Thyroid gland (tissue), 4 donors: ENCODE data around the gene CNTN5. TPM values are rescaled to one million over a fixed set of nuclear protein-coding genes. Genes with fewer than 3 reads are reported as not detected.

Experiments used
- DNase-seq, 2 donors: peaks; one replicate each; pipeline ENCODE4 v3.0.0-alpha.2; 2019
- H3K27ac ChIP-seq, 3 donors: fragments of 200-600 bp; sonication (generic); 1 replicate in 2 of 3; 2 replicates in 1 of 3; pipeline ENCODE4 v1.5.1; 2016 to 2019; ENCODE audit warnings: mild to moderate bottlenecking in 1 of 3, moderate library complexity in 1 of 3
- H3K27me3 ChIP-seq: fragments of 200-600 bp; sonication (generic); one replicate; pipeline ENCODE4 v1.5.1; 2019
- H3K36me3 ChIP-seq, 2 donors: fragments of 200-600 bp; sonication (generic); one replicate each; pipeline ENCODE4 v1.5.1; 2016 to 2019
- H3K4me1 ChIP-seq, 2 donors: fragments of 200-600 bp; sonication (generic); one replicate each; pipeline ENCODE4 v1.5.1; 2017 to 2019
- H3K4me3 ChIP-seq, 3 donors: fragments of 200-600 bp; sonication (generic); replicated peaks in 1 of 3; 1 replicate in 2 of 3; 2 replicates in 1 of 3; pipeline ENCODE4 v1.5.1; 2016; ENCODE audit warnings: mild to moderate bottlenecking in 1 of 3
- H3K9me3 ChIP-seq: fragments of 200-600 bp; sonication (generic); one replicate; pipeline ENCODE4 v1.5.1; 2017
- CTCF ChIP-seq, 6 experiments: fragments of 200-600 bp in 3 of 6; fragments of 450-650 bp in 3 of 6; sonication (generic) in 3 of 6; IDR thresholded peaks; one replicate each; pipeline ENCODE4 v1.5.1; 2016 to 2019; ENCODE audit warnings: antibody characterized with exemption in 6 of 6, mild to moderate bottlenecking in 2 of 6, inconsistent platforms in 1 of 6, moderate library complexity in 1 of 6
- POLR2A ChIP-seq, 2 donors: fragments of 450-650 bp; IDR thresholded peaks; one replicate each; pipeline ENCODE4 v1.6.1; 2017; ENCODE audit warnings: antibody characterized with exemption in 2 of 2, mild to moderate bottlenecking in 2 of 2, moderate library complexity in 1 of 2
- WGBS, 2 donors: methylation state at CpG; one replicate each; pipeline ENCODE4 v1.1.5; 2017; 5-methylcytosine and 5-hydroxymethylcytosine counted together
- intact Hi-C: fragments of 100-400 bp; cut with DNase I; formaldehyde crosslinking; loops from one replicate; pipeline ENCODE4 v1.15.1; 2023
- total RNA-seq, 4 donors: library from RNA; depleted of rRNA; stranded (reverse); fragments of >200 nt; gene quantifications; one replicate each; pipeline ENCODE4 v1.2.3, GENCODE V29; 2016

CNTN5 gene
- total RNA-seq, 4 donors from 2014 or later: 1.9 to 14.3 (median 12.0) TPM

- Histone ChIP-seq H3K9me3 (no peaks in the 10 kb centered on the region), H3K4me1 (no peaks in the 10 kb centered on the region), H3K27ac (no peak overlapping the region), H3K27me3 (no peaks in the 10 kb centered on the region), H3K36me3 (no peaks in the 10 kb centered on the region), H3K4me3 (no peak overlapping the region)
- intact Hi-C loops: no loop called here
- no peak for DNase-seq
- WGBS, 2 donors: 72 to 73% methylated on average over 1 of the region's 1 CpG
- no peak for TF ChIP-seq POLR2A (IDR thresholded peaks at IDR 0.05)
- no peak for TF ChIP-seq CTCF (IDR thresholded peaks at IDR 0.05)
Measured at GRCh38 chr11:99037057-99037456, 16.3 kb downstream of the CNTN5 start.

- no peak for DNase-seq
- H3K9me3 ChIP-seq: no peaks in the 10 kb centered on the region
- H3K27ac ChIP-seq: no peak overlapping the region
- intact Hi-C loops: no loop called here
- no peak overlapping the region for H3K4me3 ChIP-seq
- 98 to 100% methylated on average over 1 of the region's 1 CpG for WGBS, 2 donors
- H3K36me3 ChIP-seq: no peaks in the 10 kb centered on the region
- no peaks in the 10 kb centered on the region for H3K4me1 ChIP-seq
- no peaks in the 10 kb centered on the region for H3K27me3 ChIP-seq
- no peak for TF ChIP-seq POLR2A (IDR thresholded peaks at IDR 0.05)
- TF ChIP-seq CTCF (IDR thresholded peaks at IDR 0.05): no peak
Measured at GRCh38 chr11:99063331-99063730, 42.6 kb downstream of the CNTN5 start.

GRCh38 chr11:99065121-99065520, 44.4 kb downstream of the CNTN5 start:
- H3K4me3 ChIP-seq: no peak overlapping the region
- H3K4me1 ChIP-seq: no peaks in the 10 kb centered on the region
- H3K27me3 ChIP-seq: no peaks in the 10 kb centered on the region
- H3K36me3 ChIP-seq: no peaks in the 10 kb centered on the region
- intact Hi-C loops: no loop called here
- H3K9me3 ChIP-seq: no peaks in the 10 kb centered on the region
- TF ChIP-seq CTCF (IDR thresholded peaks at IDR 0.05): no peak
- TF ChIP-seq POLR2A (IDR thresholded peaks at IDR 0.05): no peak
- no peak for DNase-seq
- H3K27ac ChIP-seq: no peak overlapping the region

GRCh38 chr11:99066618-99067317, 46.0 kb downstream of the CNTN5 start:
- WGBS, 2 donors: 82 to 89% methylated on average over 2 of the region's 2 CpGs
- TF ChIP-seq CTCF (IDR thresholded peaks at IDR 0.05): no peak
- no peak for TF ChIP-seq POLR2A (IDR thresholded peaks at IDR 0.05)
- intact Hi-C loops: no loop called here

GRCh38 chr11:99068832-99069231, 48.1 kb downstream of the CNTN5 start:
- TF ChIP-seq CTCF (IDR thresholded peaks at IDR 0.05): no peak
- H3K36me3 ChIP-seq: no peaks in the 10 kb centered on the region
- no peak for DNase-seq
- intact Hi-C loops: no loop called here
- WGBS, 2 donors: 89 to 94% methylated on average over 2 of the region's 2 CpGs
- no peaks in the 10 kb centered on the region for H3K9me3 ChIP-seq
- H3K27ac ChIP-seq: no peak overlapping the region
- H3K4me3 ChIP-seq: no peak overlapping the region
- H3K4me1 ChIP-seq: no peaks in the 10 kb centered on the region
- no peaks in the 10 kb centered on the region for H3K27me3 ChIP-seq

More at GRCh38 chr11:99066618-99067317, 46.0 kb downstream of the CNTN5 start:
- Histone ChIP-seq H3K4me1 (no peaks in the 10 kb centered on the region), H3K27ac (no peak overlapping the region), H3K27me3 (no peaks in the 10 kb centered on the region), H3K4me3 (no peak overlapping the region), H3K9me3 (no peaks in the 10 kb centered on the region), H3K36me3 (no peaks in the 10 kb centered on the region)
- DNase-seq: no peak
